Gastrocnemius medialis (tissue), 4 donors: ENCODE measurements around the gene FBXL17.

Source experiments
- CTCF ChIP-seq, 5 experiments: fragments of 450-650 bp in 3 of 5; fragments of 200-600 bp in 2 of 5; sonication (generic) in 2 of 5; IDR thresholded peaks in 4 of 5; conservative IDR thresholded peaks in 1 of 5; 1 replicate in 4 of 5; 2 replicates in 1 of 5; pipeline ENCODE4 v1.5.1; 2016 to 2019; ENCODE audit warnings: antibody characterized with exemption in 5 of 5, mild to moderate bottlenecking in 3 of 5, moderate library complexity in 3 of 5
- POLR2A ChIP-seq, 2 donors: fragments of 450-650 bp; IDR thresholded peaks; one replicate each; pipeline ENCODE4 v1.6.1; 2017; ENCODE audit warnings: antibody characterized with exemption in 2 of 2, mild to moderate bottlenecking in 2 of 2, moderate library complexity in 2 of 2

GRCh38 chr5:107977550-107978071 lies 404.3 kb downstream of the FBXL17 start:
- TF ChIP-seq CTCF (IDR thresholded peaks at IDR 0.05 in 4 of 5, conservative IDR thresholded peaks at IDR 0.05 in 1 of 5) (no peak), POLR2A (IDR thresholded peaks at IDR 0.05) (no peak)
